WTC11 (cell line): ENCODE results near the gene CASKIN2.

Experiments
- ATF6 ChIP-seq: sonication (generic); formaldehyde crosslinking; IDR thresholded peaks from 2 replicates; pipeline ENCODE4 v1.8.1; 2023; ENCODE audit warnings: mild to moderate bottlenecking, missing genetic modification reagents
- FOXP1 ChIP-seq: sonication (generic); formaldehyde crosslinking; IDR thresholded peaks from 2 replicates; pipeline ENCODE4 v1.8.0; 2022; ENCODE audit warnings: missing genetic modification reagents, mild to moderate bottlenecking, moderate library complexity, borderline replicate concordance
- GTF2I ChIP-seq: fragments of 250-450 bp; sonication (Bioruptor Pico); conservative IDR thresholded peaks from 2 replicates; pipeline ENCODE4 v1.4.0; 2021; ENCODE audit warnings: mild to moderate bottlenecking
- IRF1 ChIP-seq: sonication (generic); formaldehyde crosslinking; IDR thresholded peaks from 2 replicates; pipeline ENCODE4 v1.8.0; 2023; ENCODE audit warnings: missing genetic modification reagents
- MAX ChIP-seq: sonication (generic); formaldehyde crosslinking; IDR thresholded peaks from 2 replicates; pipeline ENCODE4 v1.8.0; 2022; ENCODE audit warnings: mild to moderate bottlenecking, missing genetic modification reagents
- NFE2L1 ChIP-seq: sonication (generic); formaldehyde crosslinking; IDR thresholded peaks from 2 replicates; pipeline ENCODE4 v1.8.1; 2023; ENCODE audit warnings: missing genetic modification reagents
- PRDM15 ChIP-seq: sonication (generic); formaldehyde crosslinking; IDR thresholded peaks from 2 replicates; pipeline ENCODE4 v1.8.0; 2022; ENCODE audit warnings: missing genetic modification reagents
- TCF7 ChIP-seq: sonication (generic); formaldehyde crosslinking; IDR thresholded peaks from 2 replicates; pipeline ENCODE4 v1.8.0; 2022; ENCODE audit warnings: mild to moderate bottlenecking, low read depth, missing genetic modification reagents, moderate library complexity
- TEAD4 ChIP-seq: sonication (generic); formaldehyde crosslinking; IDR thresholded peaks from 2 replicates; pipeline ENCODE4 v1.8.0; 2022; ENCODE audit warnings: mild to moderate bottlenecking, missing genetic modification reagents
- USF2 ChIP-seq: sonication (generic); formaldehyde crosslinking; IDR thresholded peaks from 2 replicates; pipeline ENCODE4 v1.8.1; 2023; ENCODE audit warnings: mild to moderate bottlenecking, missing genetic modification reagents, moderate library complexity
- ZNF232 ChIP-seq: sonication (generic); formaldehyde crosslinking; IDR thresholded peaks from 2 replicates; pipeline ENCODE4 v1.8.0; 2022; ENCODE audit warnings: mild to moderate bottlenecking, missing genetic modification reagents

- no peak for TF ChIP-seq GTF2I (CRISPR knock-in tag)
- no peak for TF ChIP-seq ZNF232 (CRISPR knock-in tag)
- TF ChIP-seq MAX (CRISPR knock-in tag), result no peak
- no peak for TF ChIP-seq USF2 (CRISPR knock-in tag)
- TF ChIP-seq TCF7 (CRISPR knock-in tag), result no peak
- TF ChIP-seq FOXP1 (CRISPR knock-in tag), result no peak
- no peak for TF ChIP-seq PRDM15
- TF ChIP-seq IRF1 (CRISPR knock-in tag), result no peak
- no peak for TF ChIP-seq TEAD4 (CRISPR knock-in tag)
- TF ChIP-seq NFE2L1 (CRISPR knock-in tag), result no peak
- no peak for TF ChIP-seq ATF6 (CRISPR knock-in tag)
Measured at GRCh38 chr17:75535119-75535537, 19.8 kb upstream of the CASKIN2 start.
